HG02973 (cell line): ENCODE data around the gene JCAD.

Source experiments
- ATAC-seq: cut with Tn5 transposase; IDR thresholded peaks from one replicate; pipeline ENCODE4 v1.9.1; 2021; ENCODE audit warnings: moderate library complexity; ENCODE audit not compliant: unreplicated experiment

JCAD gene

DNA sequence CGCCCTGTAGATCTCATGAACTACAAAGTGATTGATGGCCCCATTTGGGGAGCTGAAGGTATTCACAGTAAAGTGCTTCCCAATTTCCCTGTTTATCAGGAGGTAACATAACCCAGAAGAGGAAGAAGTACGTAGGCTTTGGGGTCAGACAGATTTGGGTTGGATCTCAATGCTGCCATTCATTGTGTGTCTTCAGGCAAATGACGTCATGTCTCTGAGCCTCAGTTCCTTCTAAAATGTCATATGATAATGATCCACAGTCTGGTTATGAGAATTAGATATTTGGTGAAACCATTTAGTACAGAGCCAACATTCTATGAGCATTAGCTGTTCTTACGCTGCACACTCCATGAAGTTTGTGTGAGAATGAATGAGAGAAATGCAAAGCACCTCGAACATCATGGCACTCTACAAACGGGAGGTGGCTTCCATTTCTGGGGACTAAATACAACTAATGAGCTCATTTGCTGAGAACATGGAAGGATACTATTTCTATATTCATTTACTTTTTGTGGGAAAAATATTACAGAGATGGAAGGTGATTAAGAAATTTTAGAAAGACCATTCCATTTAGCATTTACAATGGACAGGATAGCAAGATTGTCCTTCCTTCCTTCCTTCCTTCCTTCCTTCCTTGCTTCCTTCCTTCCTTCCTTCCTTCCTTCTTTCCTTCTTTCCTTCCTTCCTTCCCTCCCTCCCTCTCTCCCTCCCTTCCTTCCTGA is 13.8 kb upstream of the JCAD start:
- no peak for ATAC-seq

DNA sequence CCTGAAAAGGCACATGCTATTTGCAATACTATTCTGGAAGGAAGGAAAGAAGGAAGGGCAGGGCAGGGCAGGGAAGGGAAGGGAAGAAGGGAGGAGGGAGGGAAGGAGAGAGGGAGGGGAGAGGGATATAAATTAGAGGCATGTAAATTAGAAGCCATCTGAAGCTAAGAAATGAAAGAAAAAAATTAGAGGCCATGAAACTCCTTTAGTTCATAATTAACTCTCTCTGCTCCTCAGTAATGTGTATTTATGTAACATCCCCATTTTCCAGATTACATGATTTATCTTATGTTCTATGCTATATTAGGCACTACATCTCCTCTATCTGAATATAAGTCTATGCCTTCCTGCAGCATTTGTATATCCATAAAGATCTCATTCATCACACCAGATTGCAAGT is 12.7 kb upstream of the JCAD start:
- no peak for ATAC-seq

DNA sequence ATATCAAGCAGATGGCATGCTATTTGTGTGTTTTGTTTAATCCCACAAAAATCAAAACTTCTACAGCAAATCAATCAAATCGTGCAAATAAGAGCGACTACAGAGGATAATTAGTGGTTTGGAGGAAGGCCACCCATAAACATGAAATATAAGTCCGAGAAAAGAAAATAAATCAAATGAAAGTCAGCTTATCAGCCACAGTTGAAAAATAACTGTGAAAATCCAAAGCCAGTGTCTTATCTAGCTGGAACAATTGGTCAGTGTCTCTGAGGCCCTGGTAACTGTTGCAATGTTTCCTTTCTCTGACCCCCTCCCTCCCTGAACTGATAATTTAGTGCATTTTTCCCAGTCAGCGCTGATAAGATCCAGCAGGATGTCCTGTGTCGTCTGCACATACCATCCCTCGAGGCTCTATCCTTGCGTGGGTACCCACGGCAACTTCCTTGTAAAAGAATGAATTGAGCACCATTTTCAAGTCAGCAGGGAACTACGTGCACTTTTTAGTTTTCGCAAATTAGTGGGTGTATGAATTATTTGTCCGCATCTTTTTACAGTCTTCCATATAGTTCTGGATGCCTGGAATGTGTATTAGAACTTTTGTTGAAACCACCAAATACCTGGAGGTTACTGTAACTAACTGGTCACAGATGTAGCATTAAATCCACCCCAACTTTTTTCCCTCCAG is 10.8 kb upstream of the JCAD start:
- no peak for ATAC-seq

DNA sequence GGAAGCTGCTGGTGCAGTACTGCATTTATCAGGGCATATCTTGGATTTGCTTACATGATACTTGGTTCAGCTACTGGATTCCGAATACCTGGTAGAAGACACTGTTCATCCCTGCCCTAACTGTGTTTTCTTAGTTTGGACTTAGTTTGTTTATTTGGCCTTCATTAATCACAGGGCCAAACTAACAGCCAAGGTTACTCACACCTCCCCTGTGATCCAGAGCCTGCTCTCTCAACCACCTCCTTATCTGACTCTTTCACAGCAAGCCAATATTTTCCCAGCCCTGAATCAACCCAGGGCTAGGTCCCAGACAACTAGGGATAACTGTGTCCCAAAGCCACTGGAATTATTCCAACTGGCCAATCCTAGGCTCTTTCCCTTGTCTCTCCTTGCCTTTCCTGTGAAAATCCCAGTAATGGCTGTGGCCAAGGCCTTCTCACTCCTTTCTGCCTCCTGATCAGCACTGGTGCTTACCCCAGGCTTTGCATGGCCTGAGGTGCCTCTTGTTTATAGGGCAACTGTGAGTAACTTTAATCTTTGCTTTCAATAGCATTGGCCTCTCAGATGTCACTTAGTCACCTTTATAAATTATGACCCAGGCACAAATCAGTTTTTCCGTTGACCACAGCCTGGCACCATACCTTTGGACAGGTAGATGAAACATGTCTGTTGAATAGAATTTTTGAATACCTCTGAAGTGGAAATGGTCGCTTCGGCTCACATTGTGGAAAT is 9.3 kb upstream of the JCAD start:
- ATAC-seq: no peak

DNA sequence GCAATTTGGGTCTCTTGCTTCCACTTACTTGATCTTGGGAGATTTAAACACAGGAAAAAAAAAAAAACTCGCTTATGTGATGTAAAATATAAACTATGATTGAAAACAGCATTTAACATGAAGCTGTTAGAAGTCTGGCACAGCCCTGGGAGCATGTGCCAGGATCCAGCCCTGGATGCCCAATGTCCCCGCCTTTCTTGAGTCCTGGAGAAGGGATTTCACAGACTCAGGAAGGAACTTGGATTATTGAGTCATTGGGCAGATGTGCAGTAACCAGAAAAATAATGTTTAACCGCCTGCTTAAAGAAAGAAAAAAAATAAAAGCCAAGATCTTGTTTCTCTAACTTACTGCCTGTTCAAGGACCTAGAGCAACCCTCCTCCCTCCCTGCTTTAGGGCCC is 3.7 kb upstream of the JCAD start:
- no peak for ATAC-seq

DNA sequence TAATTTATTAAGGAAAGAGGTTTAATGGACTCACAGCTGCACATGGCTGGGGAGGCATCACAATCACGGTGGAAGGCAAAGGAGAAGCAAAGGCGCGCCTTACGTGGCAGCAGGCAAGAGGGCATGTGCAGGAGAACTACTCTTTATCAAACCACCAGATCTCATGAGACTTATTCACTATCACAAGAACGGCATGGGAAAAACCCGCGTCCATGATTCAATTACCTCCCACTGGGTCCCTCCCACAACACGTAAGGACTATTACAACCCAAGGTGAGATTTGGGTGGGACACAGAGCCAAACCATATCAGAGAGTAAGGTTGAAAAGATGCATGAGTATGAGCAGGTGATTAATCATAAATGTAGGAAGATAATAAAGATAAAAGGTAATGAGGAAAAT is 3.2 kb upstream of the JCAD start:
- ATAC-seq: no peak

DNA sequence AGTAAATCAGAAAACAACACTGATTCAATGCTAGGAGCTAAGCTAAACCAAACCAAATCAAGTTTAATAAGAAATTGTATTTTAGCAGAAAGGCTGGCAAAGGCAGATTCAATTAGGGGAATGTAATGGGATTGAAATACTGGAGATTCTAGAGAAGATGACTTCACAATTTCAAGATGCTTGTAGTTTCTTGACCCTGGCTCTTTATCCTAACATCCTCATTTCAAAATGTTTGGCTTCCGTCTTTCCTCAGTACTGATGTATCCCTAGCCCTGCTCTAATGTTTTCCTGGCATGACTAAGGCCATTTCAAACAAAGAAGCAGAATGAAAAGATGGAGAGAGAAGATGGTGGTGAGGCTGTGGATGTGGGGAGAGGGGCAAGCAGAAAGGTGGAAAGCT is 2.7 kb upstream of the JCAD start:
- ATAC-seq: no peak

DNA sequence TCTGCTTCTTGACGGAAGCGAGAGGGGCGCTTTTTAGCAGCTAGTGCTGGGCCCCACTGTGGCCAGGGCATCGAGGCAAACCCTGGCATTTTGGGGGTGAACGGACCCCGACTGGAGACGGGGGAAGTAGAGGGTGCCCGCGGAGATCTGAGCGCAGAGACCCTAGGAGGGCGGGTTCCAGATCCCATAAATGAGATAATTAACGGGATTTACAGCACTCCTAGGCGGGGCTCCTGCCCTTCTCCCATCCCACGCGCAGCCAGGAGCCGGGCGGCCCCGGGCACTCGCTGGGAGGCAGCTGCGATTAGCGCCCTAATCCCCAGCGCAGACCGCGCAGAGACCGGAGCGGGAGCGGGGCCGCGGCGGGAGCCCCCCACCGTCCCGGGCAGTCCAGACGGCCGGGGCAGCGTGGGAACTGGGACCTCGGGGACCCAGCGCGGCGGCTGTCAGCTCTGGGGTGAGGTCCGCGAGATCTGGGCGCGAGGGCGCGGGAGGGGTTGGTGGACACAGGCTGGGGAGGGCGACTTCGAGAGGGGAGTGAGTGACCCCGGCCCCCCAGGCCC is 735 bp downstream of the JCAD start:
- no peak for ATAC-seq

DNA sequence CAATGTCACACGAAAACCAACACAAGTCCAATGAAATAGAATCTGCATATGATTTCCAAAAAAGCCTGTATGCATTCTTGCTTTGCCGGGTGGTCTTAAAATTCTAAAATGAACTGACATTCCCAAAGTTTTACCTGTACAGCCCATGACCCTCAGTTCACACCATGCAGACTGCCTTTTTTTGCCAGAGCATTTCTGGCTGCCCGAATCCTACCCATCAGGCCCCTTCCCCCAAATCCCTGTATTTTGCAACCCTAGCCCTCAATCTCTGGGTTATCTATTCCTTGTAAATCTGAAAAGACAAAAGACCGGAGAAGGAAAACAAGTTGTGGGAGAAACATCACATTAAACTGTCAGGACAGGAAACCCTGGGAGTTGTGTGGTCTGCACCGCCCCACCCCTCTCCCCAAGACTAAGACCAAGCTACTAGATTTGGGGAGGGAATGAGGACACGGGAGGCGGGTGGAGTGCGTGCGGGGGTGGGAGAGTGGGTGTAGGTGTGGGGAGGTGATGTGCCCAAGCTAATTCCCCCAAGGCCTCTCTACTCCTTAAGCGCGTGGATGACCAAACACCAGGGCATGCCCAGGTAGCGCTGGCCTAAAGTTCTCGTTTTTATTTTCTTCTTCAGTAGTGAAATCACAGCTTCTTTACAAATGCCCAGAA is 1.4 kb downstream of the JCAD start:
- ATAC-seq: no peak

DNA sequence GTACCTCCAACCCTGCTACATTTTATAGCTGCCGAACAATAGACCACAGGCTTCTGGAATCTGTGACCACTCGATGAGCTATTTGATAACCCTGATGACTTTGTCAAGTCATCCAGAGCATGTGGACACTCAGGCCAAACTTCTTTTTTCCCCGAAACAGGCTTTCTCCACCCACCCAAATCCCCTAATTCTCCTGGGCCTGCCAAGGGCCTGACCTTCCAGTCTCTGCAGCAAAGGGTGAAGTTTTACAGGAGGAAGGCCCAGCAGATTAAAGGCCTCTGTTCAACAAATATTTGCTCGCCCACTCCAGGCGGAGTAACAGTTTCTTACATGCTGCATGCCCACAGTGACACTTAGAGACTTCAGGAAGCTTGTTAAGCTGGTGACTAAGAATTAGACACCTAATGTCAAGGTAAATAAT is 2.0 kb downstream of the JCAD start:
- ATAC-seq: no peak

DNA sequence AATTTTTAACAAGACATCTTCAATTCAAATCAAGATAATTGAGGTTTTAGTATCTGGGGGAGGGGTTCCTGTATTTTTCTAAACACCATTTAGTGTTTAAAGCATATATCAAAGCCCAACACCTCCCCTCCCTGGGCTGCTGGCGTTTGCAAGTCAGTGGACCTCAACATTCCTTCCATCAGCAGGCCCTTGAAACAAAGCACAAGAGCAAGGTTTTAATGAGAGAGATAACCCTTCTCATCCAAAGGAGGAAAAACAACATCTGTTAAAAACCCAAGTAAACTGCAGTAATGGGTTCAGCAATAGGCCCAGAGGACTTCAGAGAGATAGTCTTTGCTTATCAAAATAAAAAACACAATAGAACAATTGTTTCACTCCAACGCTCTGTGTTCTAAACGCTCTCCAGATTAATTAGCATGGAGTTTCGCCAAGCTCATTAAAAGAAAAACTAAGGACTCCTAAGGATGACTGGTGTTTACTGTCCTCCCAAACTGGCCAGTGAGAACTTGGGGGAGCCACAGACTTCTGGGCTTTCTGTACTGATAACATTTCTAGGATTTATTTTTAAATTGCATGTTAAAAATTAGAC is 2.5 kb downstream of the JCAD start:
- no peak for ATAC-seq

DNA sequence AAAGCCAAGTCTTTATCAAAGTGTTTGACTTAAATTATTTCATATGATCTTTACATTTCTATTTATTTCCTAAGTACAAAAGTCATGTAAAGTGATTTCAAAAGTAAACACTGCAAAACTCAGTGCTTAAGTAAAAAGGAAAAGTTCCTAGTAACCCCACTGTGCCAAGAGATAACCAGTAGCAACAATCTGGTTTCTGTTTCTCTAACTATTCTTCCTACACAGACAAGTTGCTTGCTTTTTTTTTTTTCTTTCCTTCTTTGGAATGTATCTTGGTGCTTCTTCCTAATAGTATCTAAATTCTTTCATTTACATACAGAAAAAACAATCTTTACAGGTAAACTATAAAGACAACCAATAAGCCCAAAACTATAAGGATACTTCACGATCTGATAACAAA is 3.1 kb downstream of the JCAD start:
- ATAC-seq: no peak

DNA sequence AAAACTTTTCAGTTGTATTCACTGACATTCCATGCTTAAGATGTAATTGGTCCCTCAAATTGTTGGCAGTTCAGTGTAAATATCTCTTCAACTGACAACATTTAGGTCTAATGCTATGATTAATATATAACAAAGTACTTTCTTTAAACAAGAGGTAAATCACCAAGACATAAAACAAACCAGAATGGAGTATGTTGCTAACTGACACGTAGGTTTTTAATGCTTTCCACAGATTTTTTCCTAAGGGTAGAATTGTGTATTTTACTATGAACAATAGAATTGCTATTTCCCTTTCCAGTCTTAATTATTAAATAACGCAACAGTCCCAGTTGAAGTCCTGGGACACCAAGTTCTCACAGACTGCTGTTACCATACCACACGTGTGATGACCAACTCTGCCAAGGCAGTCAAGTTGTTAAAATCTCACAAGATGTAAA is 4.1 kb downstream of the JCAD start:
- ATAC-seq: no peak

DNA sequence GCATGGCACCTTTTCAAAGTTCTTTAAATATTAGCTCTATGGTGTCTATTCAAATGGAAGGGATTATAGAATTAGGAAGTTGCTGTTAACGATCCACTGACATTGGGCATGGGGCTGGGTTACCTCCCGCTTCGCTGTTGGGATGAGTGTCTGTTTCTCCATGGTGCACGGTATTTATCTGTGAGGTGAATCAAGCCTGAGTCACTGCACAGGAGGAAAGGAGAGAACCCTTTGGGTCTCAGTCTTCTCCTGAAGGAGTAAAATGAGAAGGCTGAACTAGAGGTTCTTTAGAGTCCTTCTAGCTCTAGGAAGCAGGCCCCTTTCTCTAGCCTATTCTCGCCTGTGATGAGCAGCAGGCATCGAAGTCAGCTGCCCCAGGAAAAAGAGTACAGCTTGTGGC is 7.3 kb downstream of the JCAD start:
- ATAC-seq: no peak

DNA sequence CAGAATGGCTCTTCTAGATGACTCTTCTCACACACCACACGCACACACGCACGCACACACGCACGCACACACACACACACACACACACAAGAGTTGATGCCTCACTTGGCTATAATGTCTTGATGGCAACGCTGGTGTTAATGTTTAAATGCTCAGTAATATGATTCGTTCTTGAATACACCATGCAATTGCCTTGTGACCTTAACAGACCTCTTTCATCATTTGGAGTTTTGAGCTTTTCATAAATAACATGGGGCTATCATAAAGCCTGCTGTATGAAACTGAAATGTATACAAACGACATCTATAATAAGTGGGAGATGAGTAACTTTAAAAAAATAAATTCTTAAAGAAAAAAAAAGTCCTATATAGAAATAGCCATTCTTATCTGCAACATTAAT is 8.2 kb downstream of the JCAD start:
- no peak for ATAC-seq

DNA sequence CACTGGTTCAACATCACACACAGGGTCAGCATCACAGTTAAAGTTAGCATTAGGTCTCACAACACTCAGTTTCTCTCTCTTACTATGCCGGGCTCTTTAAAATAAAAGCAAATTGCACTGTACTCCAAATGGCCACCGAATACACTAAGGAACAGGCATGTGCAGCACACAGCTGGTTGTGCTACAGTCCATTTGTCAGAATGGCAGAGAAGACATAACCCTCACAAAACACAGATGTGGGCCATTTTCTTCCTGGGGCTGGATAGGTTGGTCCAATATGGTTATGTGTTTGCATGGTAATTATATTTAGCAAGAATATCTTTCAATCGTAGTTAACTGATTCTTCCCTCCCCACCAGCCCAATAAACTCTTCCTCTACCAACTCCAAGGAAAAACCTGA is 9.0 kb downstream of the JCAD start:
- ATAC-seq: no peak

DNA sequence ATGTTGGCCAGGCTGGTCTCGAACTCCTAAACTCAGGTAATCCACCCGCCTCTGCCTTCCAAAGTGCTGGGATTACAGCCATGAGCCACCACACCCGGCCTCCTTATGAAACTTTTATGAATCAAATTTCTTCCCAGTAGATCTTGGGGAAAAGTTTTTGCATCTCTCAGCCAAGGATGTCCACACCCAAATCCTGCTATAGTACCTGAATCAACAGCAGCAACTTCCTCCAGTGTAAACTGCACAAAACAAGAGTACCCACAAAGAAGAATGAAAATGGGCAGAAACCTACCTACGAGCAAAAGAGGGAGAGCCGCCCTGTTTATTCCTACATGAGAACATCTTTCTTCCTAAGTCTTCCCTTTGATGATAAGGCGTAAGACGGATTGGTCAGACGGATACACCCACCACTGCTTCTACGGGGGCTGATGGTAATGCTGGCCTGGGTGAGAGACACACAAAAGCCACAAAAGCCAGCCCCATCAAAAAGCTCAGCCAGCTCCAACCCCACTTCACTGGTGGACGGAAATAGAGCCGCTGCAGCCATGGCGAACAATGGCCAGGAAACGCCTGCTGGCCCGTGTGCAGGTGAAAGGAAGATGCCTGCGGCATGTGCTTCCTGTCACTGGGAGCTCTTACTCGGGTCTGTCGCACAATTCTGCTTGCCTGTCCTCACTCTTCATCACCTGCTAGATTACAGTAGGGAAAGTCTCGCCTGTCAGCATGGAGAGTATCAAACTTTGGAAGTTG is 10.4 kb downstream of the JCAD start:
- ATAC-seq: no peak

DNA sequence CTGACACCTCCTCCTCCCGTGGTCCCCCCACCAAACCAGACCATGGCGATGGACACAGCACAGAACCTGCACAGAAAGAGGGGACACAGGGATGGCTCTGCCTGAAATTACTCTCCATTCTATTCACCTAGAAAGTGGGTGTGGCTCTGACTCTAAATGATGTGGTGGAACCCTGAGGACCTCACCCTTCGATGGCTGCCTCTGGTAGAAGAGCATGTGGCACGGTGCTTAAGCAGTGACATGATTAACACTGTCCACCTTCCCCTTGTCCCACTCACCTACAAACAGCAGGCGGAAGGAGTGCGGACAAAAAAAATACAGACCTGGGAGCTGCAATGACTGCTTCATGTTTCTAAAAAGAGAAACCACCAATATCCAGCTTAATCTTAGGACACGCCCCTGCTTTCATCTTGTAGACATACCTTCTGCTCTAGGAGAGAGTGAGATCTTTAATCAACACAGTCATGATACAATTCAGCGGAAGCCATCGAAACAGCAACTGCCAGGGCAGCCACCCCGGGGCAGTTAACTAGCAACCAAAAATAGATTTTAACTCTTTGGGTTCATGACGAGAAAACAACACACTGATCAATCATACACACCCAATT is 11.4 kb downstream of the JCAD start:
- no peak for ATAC-seq

DNA sequence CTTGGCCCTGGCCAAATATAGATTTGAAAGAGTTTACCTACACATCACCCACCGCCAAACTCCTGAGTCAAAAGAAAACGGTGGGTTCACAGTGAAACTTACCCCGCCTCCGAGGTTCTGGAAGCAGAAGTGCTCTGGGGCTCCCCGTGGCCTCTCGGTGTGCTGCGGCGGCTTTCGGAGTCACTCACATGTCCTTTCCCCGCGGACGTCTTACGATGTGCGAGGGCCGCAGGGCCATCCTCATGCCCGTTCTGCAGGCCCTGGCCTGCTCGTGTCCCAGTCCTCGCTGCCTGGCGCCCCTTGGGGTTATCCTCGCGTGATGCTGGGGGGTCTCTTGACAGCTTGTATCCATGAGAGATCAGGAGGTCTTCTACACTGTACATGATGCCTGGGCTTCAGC is 12.0 kb downstream of the JCAD start:
- ATAC-seq: no peak

DNA sequence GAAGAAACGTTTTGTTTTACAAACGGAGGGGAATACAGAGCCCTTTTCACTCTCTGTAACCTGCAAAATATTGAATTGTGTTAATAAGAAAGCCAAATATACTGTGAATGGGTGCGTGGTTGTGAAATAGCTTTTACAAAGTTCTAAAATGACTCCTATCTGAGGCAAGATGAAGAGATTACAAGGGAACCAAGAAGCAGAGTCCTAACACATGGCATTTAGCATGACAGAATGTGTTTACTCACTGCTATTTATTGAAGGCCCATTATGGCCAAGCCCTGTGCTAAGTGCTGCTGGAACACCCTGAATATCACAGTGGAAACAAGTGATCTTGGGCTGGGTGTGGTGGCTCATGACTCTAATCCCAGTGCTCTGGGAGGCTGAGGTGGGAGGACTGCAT is 12.9 kb downstream of the JCAD start:
- ATAC-seq: no peak
